GM21360 (cell line): ENCODE results near the gene CCR9.

ENCODE experiments used
- ATAC-seq: cut with Tn5 transposase; IDR thresholded peaks from one replicate; pipeline ENCODE4 v1.9.1; 2021; ENCODE audit warnings: mild to moderate bottlenecking, moderate library complexity; ENCODE audit not compliant: unreplicated experiment

Gene CCR9

DNA sequence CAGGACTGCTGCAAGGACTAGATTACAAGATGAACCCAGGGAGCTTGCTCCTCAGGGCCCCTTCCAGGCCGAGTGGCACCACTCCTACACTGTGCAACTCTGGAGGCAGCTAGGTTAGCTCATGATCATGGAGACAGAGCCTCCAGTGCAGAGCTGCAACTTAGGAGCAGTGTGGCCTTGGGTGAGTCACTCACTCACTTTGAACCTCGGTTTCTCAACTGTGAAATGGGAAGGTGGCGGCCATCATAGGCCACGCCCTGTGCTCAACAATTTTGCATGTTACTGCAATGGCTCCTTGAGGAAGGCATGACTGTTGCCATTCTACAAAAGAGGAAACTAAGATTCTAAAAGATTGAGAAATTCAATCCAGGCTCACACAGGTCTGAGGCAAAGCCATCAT is 45.8 kb downstream of the CCR9 start:
- ATAC-seq, result no peak

DNA sequence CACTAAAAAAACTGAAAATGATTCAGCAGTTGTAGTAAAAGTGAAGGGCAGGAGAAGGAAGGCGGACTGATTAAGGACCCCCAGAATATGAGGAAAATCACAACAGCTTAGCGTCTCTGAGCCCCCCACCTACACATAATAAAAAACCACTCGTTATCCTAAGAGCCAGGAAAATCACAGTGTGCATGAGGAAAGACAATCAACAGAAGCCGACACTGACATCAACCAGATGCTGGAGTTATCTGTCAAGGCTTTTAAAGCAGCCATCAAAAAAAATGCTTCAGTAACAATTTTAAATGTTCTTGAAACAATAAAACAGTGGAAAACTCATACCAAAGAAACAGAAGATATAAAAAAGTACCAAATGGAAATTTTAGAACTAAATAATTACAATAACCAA is 47.2 kb downstream of the CCR9 start:
- ATAC-seq, result no peak

DNA sequence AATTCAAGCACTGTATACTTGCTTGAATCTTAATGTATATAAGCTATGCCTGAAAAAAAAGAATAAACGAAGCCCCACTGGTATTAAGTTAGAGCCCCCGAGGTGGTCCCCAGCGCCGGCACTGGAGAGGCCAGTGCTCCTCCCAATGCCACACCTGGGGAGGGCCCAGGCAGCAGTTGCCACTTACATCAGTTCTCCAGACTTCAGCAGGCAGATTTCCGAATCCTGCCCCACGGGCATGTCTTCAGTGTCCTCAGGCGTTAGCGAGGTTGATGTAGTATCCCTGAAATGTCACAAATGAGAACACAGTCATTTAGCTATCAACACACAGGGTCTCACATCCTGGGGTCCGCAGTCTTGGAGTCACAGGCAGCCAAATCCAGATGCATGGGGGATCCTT is 49.9 kb downstream of the CCR9 start:
- no peak for ATAC-seq

DNA sequence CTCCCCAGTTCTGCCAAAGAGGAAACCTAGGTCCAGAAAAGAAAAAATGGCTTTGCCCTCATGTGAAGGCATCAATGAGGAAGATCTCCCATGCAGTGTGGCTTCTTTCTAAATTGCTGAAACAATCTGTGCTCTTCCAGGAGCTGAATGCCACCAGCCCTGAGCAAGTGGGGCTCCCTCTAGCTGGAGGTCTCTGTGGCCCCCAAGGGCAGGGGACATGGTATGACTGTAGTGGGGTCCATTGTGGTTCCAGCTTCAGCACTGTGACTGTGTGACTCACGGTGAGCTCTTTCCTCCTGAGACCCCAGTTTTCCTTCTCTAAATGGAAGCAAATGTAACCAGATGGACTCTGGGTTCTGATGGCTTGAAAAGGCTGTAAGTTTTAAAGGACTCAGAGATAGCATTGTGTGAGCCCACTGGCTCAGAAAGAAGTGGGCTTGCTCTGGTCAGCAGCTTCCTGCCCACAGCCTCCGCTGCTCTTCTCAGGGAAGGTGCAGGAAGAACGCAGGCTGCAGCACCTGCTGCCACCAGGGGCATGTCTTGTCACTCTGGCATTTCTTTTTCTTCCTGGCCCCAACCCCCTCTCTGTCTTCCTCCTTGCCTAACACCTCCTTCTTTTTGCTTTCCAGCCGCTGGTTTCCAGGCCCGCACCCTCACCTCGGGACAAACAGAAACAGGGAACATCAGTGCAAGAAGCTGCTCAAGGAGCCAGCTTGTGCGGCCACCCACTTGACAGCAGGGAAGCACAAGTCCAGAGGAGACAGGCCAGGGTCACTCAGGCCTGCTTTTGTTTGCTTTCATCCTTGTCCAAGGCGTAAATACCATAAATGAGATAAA is 51.1 kb downstream of the CCR9 start:
- no peak for ATAC-seq

DNA sequence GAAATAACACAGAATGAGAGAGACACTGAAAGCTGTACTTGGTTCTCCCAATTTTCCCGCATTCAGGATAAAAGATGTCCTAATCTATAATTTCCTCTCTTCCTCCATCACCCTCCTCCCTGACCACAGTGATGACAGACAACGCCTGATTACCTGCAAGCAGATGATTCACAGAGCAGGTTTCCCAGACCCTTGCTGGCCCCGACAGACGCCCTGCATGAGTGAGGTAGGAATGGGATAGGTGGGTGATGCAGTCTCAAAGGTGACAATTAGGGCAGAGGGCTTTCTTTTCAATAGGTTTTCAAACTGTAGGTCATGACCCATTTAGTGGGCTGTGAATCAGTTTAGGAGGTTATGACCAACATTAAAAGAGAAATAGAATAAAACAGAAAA is 51.7 kb downstream of the CCR9 start:
- ATAC-seq, result no peak

DNA sequence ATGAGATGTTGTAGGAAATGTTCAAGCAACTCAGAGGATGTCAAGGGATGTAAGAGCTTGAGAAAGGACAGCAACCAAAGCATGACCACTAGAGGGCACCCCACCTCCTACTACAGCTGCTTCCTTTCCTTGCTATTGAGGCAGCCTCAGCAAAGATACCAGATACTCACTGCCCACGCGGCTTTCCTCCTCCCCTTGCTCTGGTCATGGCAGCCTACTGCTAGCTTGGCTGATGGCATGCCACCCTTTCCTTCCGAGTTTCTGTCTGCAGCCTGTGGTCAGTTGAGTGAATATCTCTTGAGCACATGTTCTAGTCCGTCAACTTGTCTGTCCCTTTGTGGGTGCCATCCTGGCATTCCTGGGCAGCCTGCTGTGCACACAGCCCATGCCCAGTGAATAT is 52.5 kb downstream of the CCR9 start:
- no peak for ATAC-seq

DNA sequence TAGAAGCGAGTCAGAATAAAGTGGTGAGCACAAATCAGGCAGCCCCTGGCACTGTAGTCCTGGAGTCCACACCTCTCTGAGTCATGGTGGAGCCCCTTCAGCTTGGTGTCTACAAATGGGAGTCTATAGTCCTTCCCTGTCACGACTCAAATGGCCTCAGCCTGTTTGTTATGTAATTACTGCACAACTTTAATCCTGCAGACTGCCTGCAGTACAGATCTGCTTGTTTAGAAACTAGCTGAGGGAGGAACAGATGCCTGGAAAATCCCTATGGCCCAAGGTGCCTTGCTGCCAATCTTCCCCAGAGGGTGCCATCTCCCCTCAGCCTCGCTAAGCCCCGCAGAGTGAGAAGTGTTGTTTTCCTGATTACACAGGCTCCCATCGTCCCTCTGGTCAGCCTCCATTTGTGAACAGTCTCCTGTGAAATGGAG is 53.0 kb downstream of the CCR9 start:
- no peak for ATAC-seq

DNA sequence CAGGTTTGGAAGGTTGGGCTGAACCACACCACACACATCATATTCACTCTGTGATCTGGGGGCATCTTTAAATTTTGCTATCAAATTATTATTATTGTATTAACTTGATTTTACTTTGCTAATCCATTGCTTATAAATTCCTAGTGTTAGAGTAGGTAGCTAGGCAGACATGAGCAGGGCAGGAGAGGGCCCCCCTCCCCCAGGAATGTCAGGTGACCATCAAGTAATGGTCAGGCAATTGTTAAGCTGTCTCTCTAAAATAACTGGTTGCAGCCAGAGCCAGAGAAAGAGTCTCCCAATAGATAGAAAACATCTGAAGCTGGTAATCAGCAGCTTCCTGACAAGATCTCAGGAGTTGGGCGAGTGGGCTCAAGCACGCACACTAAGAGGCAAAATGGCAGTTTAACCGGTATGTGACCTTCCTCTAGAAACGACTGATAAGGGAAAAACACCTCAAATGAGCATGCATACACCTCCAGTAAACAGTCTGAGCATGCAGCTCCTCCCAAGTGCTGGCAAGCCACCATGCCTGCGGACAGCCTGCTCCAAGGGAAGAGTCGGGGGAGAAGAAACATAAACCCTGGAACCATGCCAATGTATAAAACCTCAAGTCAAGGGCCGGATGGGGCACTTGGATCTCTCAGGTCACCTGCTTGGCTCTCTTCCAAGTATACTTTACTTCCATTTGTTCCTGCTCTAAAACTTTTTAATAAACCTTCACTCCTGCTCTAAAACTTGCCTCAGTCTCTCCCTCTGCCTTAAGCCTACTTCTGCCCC is 53.8 kb downstream of the CCR9 start:
- no peak for ATAC-seq

DNA sequence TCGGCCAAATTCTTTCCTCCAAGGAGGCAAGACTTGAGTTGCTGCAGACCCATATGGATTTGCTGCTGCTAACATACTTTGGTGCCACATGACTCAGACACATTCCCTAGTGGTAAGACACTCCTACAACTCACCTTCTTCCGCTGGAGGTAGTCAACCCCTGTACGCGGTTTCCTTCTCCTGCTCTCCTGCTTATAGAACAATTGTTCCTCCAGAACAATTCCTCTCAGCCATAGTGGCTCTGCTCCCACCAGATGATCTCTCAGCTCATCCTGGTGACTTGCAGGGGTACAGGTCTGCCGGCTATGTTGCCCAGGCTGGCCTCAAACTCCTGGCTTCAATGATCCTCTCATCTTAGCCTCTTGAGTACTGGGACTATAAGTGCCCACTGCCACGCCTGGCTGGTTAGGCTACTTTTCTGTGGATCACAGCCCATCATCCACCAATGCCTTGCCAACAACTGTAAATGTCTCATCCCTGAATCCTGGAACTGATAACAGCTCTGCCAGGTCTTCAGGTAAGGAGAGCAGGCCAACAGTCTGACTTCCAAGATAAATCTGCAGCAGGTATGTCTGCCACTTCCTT is 54.5 kb downstream of the CCR9 start:
- no peak for ATAC-seq

DNA sequence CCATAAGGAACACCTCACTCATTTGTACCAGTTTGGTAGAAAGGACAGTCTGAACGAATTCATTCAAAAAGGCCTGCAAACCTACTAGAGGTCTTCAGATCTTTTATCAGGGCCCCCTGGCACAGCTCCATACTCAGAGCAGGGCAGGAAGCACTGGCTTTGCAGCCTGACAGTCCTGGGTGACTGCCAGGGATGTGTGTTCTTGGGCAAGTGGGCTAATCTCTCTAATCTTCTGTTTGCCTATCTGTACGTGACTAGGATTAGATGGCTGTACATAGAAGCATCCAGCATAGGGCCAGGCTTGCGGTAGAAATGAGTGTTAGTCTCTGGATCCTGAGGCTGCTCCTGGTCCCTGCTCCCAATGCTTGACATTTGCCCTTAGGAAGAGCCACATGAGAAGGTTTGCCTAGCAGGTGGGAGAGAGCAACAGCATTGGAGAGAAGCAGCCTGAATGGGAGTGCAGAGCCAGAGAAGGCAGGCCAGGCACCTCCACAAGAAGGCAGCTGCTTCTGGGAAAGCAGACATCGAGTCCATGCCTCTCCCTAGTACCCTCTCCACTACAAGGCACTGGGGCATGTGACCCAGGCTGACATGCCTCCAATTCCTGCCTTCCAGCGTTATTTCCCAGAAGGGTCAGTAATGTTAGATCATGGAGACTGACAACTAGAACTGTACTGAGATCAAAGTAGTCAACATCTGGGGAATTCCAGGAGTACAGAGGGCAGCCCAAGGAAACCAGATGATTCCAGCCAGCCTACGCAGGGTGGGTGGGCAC is 55.9 kb downstream of the CCR9 start:
- ATAC-seq, result no peak

DNA sequence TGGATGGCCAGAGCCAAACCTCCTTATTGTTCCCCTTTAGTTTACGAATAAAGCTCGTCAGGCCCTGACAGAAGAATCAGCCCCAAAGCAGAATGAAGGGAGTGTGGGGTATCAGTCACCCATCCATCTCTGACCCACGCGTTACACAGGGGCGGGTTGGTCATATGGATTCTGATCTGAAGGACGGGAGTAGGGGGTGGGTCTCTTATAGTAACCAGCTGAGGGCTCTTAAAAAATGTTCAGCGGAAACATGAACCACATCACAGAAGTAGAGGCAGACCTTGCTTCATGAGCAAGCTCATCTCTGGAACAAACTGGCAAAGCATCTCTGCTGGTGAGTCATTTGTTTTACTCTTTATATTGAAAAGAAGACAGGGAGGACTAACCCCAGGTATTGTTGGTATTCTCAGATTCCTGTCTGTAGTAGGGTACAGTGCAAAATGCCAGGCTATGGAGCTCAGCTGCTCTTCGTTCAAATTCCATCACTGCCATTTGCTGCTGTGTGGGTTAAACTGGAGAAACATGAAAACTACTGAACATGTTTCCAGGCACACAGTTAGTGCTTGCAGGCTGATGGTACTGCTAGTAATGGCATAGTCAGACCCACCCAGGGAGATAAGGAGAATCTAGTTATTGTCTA is 57.0 kb downstream of the CCR9 start, which contains the start of gene CXCR6:
TSS of gene CXCR6 (plus strand) at position 258 of the 640 bp plus-strand sequence. CDS start 3,018 bp downstream, outside the sequence.
- ATAC-seq, result no peak

DNA sequence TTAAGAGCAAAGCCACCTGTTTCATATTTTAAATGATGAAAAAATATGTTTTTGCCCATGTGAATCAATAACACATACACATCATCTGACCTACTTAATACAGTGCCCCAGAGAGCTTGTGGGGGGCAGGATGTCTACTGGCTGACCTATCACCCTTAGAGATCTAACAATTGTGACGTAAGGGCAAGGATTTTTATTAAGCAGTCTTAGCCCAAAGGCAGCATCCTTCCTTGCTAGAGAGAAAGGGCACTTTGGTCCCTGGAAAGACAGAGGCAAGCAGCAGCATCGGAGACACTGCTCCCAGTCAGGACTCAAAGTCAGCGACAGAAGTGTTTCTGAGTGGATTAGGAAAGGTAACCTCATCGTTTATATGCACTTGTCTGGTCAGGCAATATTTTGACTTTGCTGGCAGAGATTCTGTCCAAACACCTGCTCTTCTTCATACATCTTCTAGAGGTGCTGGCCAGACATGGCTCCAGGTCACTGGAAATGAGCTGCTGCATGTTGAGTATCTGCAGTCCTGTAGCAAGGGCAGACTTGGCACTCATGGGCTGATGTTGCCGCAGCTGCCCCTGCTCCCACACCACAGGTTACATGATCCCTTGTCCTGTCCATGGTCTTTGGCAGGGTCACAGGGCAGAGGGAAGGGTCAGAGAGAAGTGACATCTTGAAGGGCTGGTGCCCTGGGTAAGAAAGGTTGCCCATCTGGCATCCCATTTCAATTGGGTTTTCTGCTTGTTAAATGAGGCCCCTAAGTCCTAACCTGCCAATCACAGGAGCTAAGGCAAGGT is 58.7 kb downstream of the CCR9 start:
- ATAC-seq, result no peak

DNA sequence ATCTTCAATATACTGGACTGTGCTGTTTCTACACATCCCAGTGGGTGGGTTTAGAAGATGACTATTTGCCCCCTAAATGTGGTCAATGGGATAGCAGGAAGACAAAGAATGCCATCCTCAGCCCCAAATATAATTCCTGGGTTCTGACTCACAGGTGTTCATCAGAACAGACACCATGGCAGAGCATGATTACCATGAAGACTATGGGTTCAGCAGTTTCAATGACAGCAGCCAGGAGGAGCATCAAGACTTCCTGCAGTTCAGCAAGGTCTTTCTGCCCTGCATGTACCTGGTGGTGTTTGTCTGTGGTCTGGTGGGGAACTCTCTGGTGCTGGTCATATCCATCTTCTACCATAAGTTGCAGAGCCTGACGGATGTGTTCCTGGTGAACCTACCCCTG is 60.0 kb downstream of the CCR9 start:
- ATAC-seq, result no peak

DNA sequence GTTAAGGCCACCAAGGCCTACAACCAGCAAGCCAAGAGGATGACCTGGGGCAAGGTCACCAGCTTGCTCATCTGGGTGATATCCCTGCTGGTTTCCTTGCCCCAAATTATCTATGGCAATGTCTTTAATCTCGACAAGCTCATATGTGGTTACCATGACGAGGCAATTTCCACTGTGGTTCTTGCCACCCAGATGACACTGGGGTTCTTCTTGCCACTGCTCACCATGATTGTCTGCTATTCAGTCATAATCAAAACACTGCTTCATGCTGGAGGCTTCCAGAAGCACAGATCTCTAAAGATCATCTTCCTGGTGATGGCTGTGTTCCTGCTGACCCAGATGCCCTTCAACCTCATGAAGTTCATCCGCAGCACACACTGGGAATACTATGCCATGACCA is 60.5 kb downstream of the CCR9 start:
- no peak for ATAC-seq

DNA sequence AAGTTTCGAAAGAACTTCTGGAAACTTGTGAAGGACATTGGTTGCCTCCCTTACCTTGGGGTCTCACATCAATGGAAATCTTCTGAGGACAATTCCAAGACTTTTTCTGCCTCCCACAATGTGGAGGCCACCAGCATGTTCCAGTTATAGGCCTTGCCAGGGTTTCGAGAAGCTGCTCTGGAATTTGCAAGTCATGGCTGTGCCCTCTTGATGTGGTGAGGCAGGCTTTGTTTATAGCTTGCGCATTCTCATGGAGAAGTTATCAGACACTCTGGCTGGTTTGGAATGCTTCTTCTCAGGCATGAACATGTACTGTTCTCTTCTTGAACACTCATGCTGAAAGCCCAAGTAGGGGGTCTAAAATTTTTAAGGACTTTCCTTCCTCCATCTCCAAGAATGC is 61.0 kb downstream of the CCR9 start:
- no peak for ATAC-seq

DNA sequence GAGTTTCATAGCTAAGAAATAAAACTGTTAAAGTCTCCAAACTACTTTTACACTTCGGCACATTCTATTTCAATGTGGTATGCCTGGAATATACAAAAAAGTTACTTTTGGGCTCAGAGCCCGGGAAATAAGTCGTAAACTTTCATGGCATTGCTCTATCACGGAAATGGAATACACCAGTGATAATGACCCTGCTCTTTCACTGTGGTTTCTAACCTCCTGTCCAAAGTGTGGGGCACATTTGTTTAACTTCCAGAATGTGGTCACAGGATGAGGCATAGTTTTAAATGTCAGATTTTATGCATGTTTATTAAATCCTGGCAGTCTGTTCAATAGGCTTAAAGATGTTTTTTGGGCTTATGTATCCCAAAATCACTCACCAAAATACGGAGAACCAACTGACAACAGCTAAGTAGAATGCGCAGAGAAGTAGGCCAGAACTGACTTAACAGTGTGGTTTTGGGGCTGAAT is 62.0 kb downstream of the CCR9 start:
- no peak for ATAC-seq

DNA sequence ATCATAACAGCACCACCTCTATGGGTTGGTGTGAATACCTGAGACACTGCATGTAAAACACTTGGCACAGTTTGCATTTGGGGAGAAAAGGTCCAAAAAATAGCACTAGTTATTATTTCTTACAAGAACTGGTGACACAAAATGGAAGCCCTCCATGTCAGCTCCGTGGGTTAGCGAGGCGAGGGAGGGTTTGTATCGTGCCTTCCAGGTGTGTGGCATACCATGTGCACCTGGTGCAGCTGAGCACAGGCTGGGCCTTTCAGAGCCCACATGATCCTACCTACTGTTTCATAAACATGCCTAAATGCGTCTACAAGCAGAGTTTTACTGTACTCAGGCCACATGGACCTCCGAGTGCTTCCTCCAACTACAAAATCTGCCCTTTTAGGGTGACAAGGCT is 62.5 kb downstream of the CCR9 start:
- no peak for ATAC-seq

DNA sequence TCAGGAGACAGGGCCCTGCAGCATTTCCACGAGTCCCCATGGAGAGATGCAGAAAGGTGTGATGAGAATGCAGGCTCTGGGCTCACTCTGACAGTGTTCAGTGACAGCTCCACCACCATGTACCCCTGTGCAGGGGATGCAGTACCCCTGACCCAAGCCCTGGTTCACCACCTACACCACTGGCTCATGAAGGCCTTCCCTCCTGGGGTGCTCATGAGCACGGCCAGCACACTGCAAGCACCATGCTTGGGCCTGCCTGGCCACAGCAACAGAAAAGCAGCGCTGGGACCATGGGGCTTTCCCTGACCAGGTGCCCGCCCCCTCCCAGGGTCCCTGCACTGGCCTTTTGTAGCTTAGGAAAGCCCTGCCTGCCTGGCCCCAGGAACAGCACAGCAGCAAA is 63.1 kb downstream of the CCR9 start:
- no peak for ATAC-seq

DNA sequence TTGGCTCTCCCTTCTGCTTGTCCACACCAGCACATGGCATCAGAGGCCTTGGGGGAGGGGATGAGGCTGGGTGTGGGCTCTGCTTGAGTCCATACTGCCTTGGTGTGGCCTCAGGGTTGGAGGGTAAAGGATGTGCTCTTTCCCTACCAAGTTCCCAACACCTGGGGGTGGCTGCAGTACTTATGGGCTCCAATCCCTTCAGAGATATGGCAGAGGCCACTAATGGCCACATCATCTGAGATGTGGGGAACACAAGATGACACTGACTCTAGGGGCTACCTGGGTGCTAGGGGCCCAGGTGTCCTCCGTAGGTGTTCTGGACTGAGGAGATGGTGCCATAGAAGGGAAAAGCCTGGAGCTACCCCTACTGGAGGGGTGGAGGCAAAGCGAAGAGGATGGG is 63.8 kb downstream of the CCR9 start:
- no peak for ATAC-seq
